ENCODE measurements around the gene CLDN9.
A peak's percentile ranks its signal among the peaks of the same experiment; 100 is the strongest.

Gene CLDN9

GRCh38 chr16:2980227-2981176 is 32.2 kb upstream of the CLDN9 start, which contains the start of gene PKMYT1:
Gene PKMYT1, minus strand, starts transcription at chr16:2980446. Its CDS starts 789 bp downstream, at chr16:2979657.
- no peak for TF ChIP-seq CTCF (IDR thresholded peaks at IDR 0.05; ENCODE audit: control extremely low read depth, extremely low read depth, low read depth, missing control alignments)
- ChIA-PET CTCF (interaction anchor here (1.1 to 3.3 kb wide), 6 partner anchors 11 to 51 kb away, joined by 3 to 13 read pairs (median 6); partner anchors contain the start of gene PAQR4), POLR2A (interaction anchor here (0.5 to 1.0 kb wide), 2 partner anchors 10 to 15 kb away, joined by 3 to 6 read pairs; no protein-coding TSS in a partner anchor)
- DNase-seq (ENCODE audit: extremely low spot score) = peak; percentile 100

- ChIA-PET CTCF (interaction anchor here (1.1 to 3.3 kb wide), 6 partner anchors 12 to 50 kb away, joined by 3 to 13 read pairs (median 4); partner anchors contain the start of gene PAQR4), POLR2A (interaction anchor here (1.0 kb wide), 1 partner anchor 11 kb away, joined by 3 read pairs; no protein-coding TSS in a partner anchor)
- DNase-seq (ENCODE audit: extremely low spot score) = no peak
- no peak for TF ChIP-seq CTCF (IDR thresholded peaks at IDR 0.05; ENCODE audit: control extremely low read depth, extremely low read depth, low read depth, missing control alignments)
These were observed 31.4 kb upstream of the CLDN9 start for GRCh38 chr16:2981177-2981898.

GRCh38 chr16:2981899-2982250 is 30.8 kb upstream of the CLDN9 start:
- TF ChIP-seq CTCF (IDR thresholded peaks at IDR 0.05; ENCODE audit: control extremely low read depth, extremely low read depth, low read depth, missing control alignments) = no peak
- CTCF ChIA-PET = interaction anchor here (1.1 to 3.3 kb wide), 7 partner anchors 12 to 208 kb away, joined by 3 to 13 read pairs (median 4); partner anchors contain the start of gene PAQR4
- POLR2A ChIA-PET = no interaction called here
- no peak for DNase-seq (ENCODE audit: extremely low spot score)

- ChIA-PET CTCF (interaction anchor here (1.2 to 3.3 kb wide), 8 partner anchors 12 to 208 kb away, joined by 3 to 13 read pairs (median 4); no protein-coding TSS in a partner anchor), POLR2A (interaction anchor here (0.7 kb wide), 1 partner anchor 36 kb away, joined by 8 read pairs; no protein-coding TSS in a partner anchor)
- DNase-seq (ENCODE audit: extremely low spot score) = no peak
- TF ChIP-seq CTCF (IDR thresholded peaks at IDR 0.05; ENCODE audit: control extremely low read depth, extremely low read depth, low read depth, missing control alignments) = no peak
These were observed 30.3 kb upstream of the CLDN9 start for GRCh38 chr16:2982402-2982801.

GRCh38 chr16:2983706-2984136 is 29.0 kb upstream of the CLDN9 start:
- peak; percentile 96 for TF ChIP-seq CTCF (IDR thresholded peaks at IDR 0.05; ENCODE audit: control extremely low read depth, extremely low read depth, low read depth, missing control alignments)
- peak; percentile 88 for DNase-seq (ENCODE audit: extremely low spot score)
- CTCF ChIA-PET = interaction anchor here (0.9 to 3.3 kb wide), 10 partner anchors 9 to 57 kb away, joined by 3 to 13 read pairs (median 4); no protein-coding TSS in a partner anchor
- POLR2A ChIA-PET = no interaction called here

GRCh38 chr16:2985462-2985861 is 27.3 kb upstream of the CLDN9 start:
- POLR2A ChIA-PET = no interaction called here
- TF ChIP-seq CTCF (IDR thresholded peaks at IDR 0.05; ENCODE audit: control extremely low read depth, extremely low read depth, low read depth, missing control alignments) = no peak
- CTCF ChIA-PET = interaction anchor here (1.5 to 3.3 kb wide), 2 partner anchors 11 to 59 kb away, joined by 3 to 12 read pairs; no protein-coding TSS in a partner anchor
- no peak for DNase-seq (ENCODE audit: extremely low spot score)

All from GM10248 (cell line).